Measurements from ENCODE around the gene CD69. TPM values are rescaled to one million over a fixed set of nuclear protein-coding genes. Genes with fewer than 3 reads are reported as not detected.
A peak's percentile ranks its signal among the peaks of the same experiment; 100 is the strongest.

Gene CD69
- total RNA-seq, 1 donor from 2014 or later, result 0.18 TPM

DNA sequence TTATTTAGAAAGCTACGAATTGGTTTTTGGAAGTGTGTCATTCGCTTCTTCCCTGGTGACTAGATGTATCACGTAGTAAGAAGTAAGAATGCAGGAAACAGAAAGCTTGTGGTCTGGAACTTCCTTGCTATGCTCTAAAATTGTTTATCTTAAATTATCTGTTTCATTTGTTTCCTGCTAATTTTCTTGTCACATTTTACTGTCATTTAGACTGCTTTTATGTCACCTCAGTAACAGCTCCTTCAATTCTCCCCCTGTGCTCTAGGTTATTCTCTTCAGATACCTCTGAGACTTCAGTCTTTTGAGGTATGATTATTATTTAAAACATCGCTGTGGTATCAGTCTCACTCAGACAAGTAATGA, 699 bp upstream of the CD69 start:
- Histone ChIP-seq H2AFZ (ENCODE audit: low read depth, low read length) (no peak overlapping the region), H3K9ac (ENCODE audit: low read length) (no peak overlapping the region), H3K9me3 (ENCODE audit: insufficient read depth, low read depth, low read length) (no peaks in the 10 kb centered on the region), H3K4me1 (ENCODE audit: insufficient read depth, low read length) (no peaks in the 10 kb centered on the region), H3K4me3 (ENCODE audit: insufficient read depth, low read depth, low read length) (no peak overlapping the region), H3K27ac (ENCODE audit: low read depth, low read length) (no peak overlapping the region), H3K27me3 (ENCODE audit: insufficient read depth, low read length) (no peaks in the 10 kb centered on the region), H3K4me2 (ENCODE audit: low read length) (peak overlapping the region; percentile 1), H3K36me3 (ENCODE audit: insufficient read depth, low read length) (no peaks in the 10 kb centered on the region), H3K79me2 (ENCODE audit: insufficient read depth, low read length) (no peaks in the 10 kb centered on the region), H4K20me1 (ENCODE audit: insufficient read depth, low read length) (no peaks in the 10 kb centered on the region)
- FAIRE-seq (no peak), DNase-seq (ENCODE audit: low read depth) (peak; percentile 12)
- Mint-ChIP-seq H3K9me3 (ENCODE audit: unreplicated experiment) (no peaks in the 10 kb centered on the region), H3K27me3 (ENCODE audit: low read depth, unreplicated experiment) (no peaks in the 10 kb centered on the region), H3K36me3 (ENCODE audit: low read depth, unreplicated experiment) (no peaks in the 10 kb centered on the region), H3K4me3 (ENCODE audit: unreplicated experiment) (no peak overlapping the region), H3K27ac (ENCODE audit: unreplicated experiment) (no peak overlapping the region), H3K4me1 (ENCODE audit: low read depth, unreplicated experiment) (peaks cover 7% of the 10 kb centered on the region)
- TF ChIP-seq CTCF (IDR thresholded peaks at IDR 0.05; ENCODE audit: insufficient read depth, low read depth, low read length), result no peak
- TF ChIP-seq EZH2 (IDR thresholded peaks at IDR 0.05; ENCODE audit: insufficient read depth, low read length), result no peak

DNA sequence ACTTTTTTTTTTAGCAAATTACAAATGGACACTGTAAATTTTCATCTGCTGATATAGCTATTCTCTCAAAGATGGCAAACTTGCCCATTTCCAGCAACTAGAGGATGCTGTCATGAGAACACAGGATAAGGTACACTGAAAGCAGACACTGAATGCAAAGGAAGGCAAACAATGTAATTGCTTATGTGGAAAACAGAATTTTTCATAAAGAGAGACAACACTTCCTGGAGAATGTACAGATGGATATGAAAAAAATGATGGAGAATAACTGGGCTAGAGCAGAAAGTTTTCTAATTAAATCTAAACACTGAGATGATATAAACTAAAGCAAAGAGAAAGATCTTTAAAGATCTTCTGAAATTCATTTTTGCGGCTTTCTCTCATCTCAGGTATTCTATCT, 581 bp downstream of the CD69 start:
- FAIRE-seq (no peak), DNase-seq (ENCODE audit: low read depth) (no peak)
- no peak overlapping the region for H3K4me3 Mint-ChIP-seq (ENCODE audit: unreplicated experiment)
- H3K9me3 ChIP-seq (ENCODE audit: insufficient read depth, low read depth, low read length), result no peaks in the 10 kb centered on the region
- H2AFZ ChIP-seq (ENCODE audit: low read depth, low read length), result no peak overlapping the region
- no peak overlapping the region for H3K4me3 ChIP-seq (ENCODE audit: insufficient read depth, low read depth, low read length)
- H3K27me3 ChIP-seq (ENCODE audit: insufficient read depth, low read length), result no peaks in the 10 kb centered on the region
- no peaks in the 10 kb centered on the region for H3K36me3 ChIP-seq (ENCODE audit: insufficient read depth, low read length)
- TF ChIP-seq CTCF (IDR thresholded peaks at IDR 0.05; ENCODE audit: insufficient read depth, low read depth, low read length) (no peak), EZH2 (IDR thresholded peaks at IDR 0.05; ENCODE audit: insufficient read depth, low read length) (no peak)
- no peaks in the 10 kb centered on the region for H3K9me3 Mint-ChIP-seq (ENCODE audit: unreplicated experiment)
- H3K9ac ChIP-seq (ENCODE audit: low read length), result no peak overlapping the region
- H3K36me3 Mint-ChIP-seq (ENCODE audit: low read depth, unreplicated experiment), result no peaks in the 10 kb centered on the region
- H4K20me1 ChIP-seq (ENCODE audit: insufficient read depth, low read length), result no peaks in the 10 kb centered on the region
- H3K27ac Mint-ChIP-seq (ENCODE audit: unreplicated experiment), result no peak overlapping the region
- H3K4me1 ChIP-seq (ENCODE audit: insufficient read depth, low read length), result no peaks in the 10 kb centered on the region
- no peak overlapping the region for H3K4me2 ChIP-seq (ENCODE audit: low read length)
- H3K4me1 Mint-ChIP-seq (ENCODE audit: low read depth, unreplicated experiment), result peaks cover 7% of the 10 kb centered on the region
- no peaks in the 10 kb centered on the region for H3K27me3 Mint-ChIP-seq (ENCODE audit: low read depth, unreplicated experiment)
- H3K27ac ChIP-seq (ENCODE audit: low read depth, low read length), result no peak overlapping the region
- no peaks in the 10 kb centered on the region for H3K79me2 ChIP-seq (ENCODE audit: insufficient read depth, low read length)

DNA sequence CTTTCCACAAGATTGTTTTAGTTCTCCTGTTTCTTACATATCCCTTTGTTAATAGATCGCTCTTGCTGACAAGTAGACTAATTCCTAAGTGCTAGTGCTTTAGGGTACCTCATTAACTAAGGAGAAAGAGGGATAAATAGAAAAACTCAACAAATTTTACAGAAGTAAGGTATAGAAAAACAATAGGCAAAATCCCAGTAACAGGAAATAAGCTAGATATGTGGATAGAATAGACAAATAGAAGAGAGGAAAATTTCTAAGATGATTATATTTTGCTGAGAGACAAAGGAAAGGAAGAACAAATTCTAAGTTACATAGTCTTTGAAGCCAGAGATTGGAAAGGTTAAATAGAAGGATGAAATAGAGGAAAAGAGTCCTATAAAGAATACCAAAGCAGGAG, 1.0 kb downstream of the CD69 start:
- no peak overlapping the region for H3K9ac ChIP-seq (ENCODE audit: low read length)
- no peaks in the 10 kb centered on the region for H3K9me3 ChIP-seq (ENCODE audit: insufficient read depth, low read depth, low read length)
- H3K4me3 ChIP-seq (ENCODE audit: insufficient read depth, low read depth, low read length), result no peak overlapping the region
- H3K27ac Mint-ChIP-seq (ENCODE audit: unreplicated experiment), result no peak overlapping the region
- no peaks in the 10 kb centered on the region for H3K27me3 Mint-ChIP-seq (ENCODE audit: low read depth, unreplicated experiment)
- no peaks in the 10 kb centered on the region for H3K27me3 ChIP-seq (ENCODE audit: insufficient read depth, low read length)
- H3K4me1 ChIP-seq (ENCODE audit: insufficient read depth, low read length), result no peaks in the 10 kb centered on the region
- H3K4me3 Mint-ChIP-seq (ENCODE audit: unreplicated experiment), result no peak overlapping the region
- H3K27ac ChIP-seq (ENCODE audit: low read depth, low read length), result no peak overlapping the region
- H3K36me3 Mint-ChIP-seq (ENCODE audit: low read depth, unreplicated experiment), result no peaks in the 10 kb centered on the region
- TF ChIP-seq EZH2 (IDR thresholded peaks at IDR 0.05; ENCODE audit: insufficient read depth, low read length), result no peak
- TF ChIP-seq CTCF (IDR thresholded peaks at IDR 0.05; ENCODE audit: insufficient read depth, low read depth, low read length), result no peak
- H3K79me2 ChIP-seq (ENCODE audit: insufficient read depth, low read length), result no peaks in the 10 kb centered on the region
- no peaks in the 10 kb centered on the region for H3K9me3 Mint-ChIP-seq (ENCODE audit: unreplicated experiment)
- no peak for FAIRE-seq
- no peaks in the 10 kb centered on the region for H4K20me1 ChIP-seq (ENCODE audit: insufficient read depth, low read length)
- H3K4me1 Mint-ChIP-seq (ENCODE audit: low read depth, unreplicated experiment), result peaks cover 7% of the 10 kb centered on the region
- no peak for DNase-seq (ENCODE audit: low read depth)
- no peaks in the 10 kb centered on the region for H3K36me3 ChIP-seq (ENCODE audit: insufficient read depth, low read length)
- no peak overlapping the region for H2AFZ ChIP-seq (ENCODE audit: low read depth, low read length)
- no peak overlapping the region for H3K4me2 ChIP-seq (ENCODE audit: low read length)

Measured in astrocyte (in vitro differentiated cells and primary cell).